ENCODE data around the gene RNF223. TPM values are rescaled to one million over a fixed set of nuclear protein-coding genes. Genes with fewer than 3 reads are reported as not detected.

RNF223 gene
- 3.2 and 3.4 TPM in 2 replicates for polyA plus RNA-seq (2013)

GRCh38 chr1:1073743-1074587, at the start of gene RNF223:
Gene RNF223, minus strand, starts transcription at chr1:1074306. Its CDS starts 1,740 bp downstream, at chr1:1072566.
- Histone ChIP-seq H2BK120ac (ENCODE audit: insufficient read depth, low read length, poor library complexity) (peak within 1 kb of the TSS; percentile 4), H3K4ac (ENCODE audit: low read depth, low read length) (peak within 1 kb of the TSS; percentile 35), H3K27me3 (ENCODE audit: insufficient read depth, low read length) (no peaks in the 10 kb centered on the region), H3K18ac (ENCODE audit: low read length) (peak within 1 kb of the TSS; percentile 28), H3K14ac (ENCODE audit: low read length) (peak within 1 kb of the TSS; percentile 41), H2AK5ac (ENCODE audit: low read length) (peak within 1 kb of the TSS; percentile 84), H4K91ac (ENCODE audit: low read depth, low read length) (peak within 1 kb of the TSS; percentile 80), H3K79me2 (ENCODE audit: control insufficient read depth, insufficient read depth, low read length, poor library complexity) (peaks cover 2% of the 10 kb centered on the region), H2BK5ac (ENCODE audit: low read depth, low read length, poor library complexity) (no peak within 1 kb of the TSS), H3K27ac (ENCODE audit: low read depth, low read length) (no peak within 1 kb of the TSS), H3K36me3 (ENCODE audit: control insufficient read depth in 1 of 2, insufficient read depth in 2 of 2, low read length in 2 of 2) (no peaks in the 10 kb centered on the region), H3K4me2 (ENCODE audit: low read length) (no peak within 1 kb of the TSS), H3K79me1 (ENCODE audit: low read length) (peaks cover 28% of the 10 kb centered on the region), H3K4me1 (ENCODE audit: control insufficient read depth in 1 of 2, insufficient read depth in 2 of 2, low read length in 2 of 2) (peaks cover 33 to 40% of the 10 kb centered on the region in 2 experiments), H4K8ac (ENCODE audit: low read depth, low read length) (peak within 1 kb of the TSS; percentile 54), H4K12ac (ENCODE audit: low read depth, low read length) (no peak within 1 kb of the TSS), H2AFZ (ENCODE audit: insufficient read depth, low read length, poor library complexity) (peak within 1 kb of the TSS; percentile 8), H3K4me3 (ENCODE audit: low read depth, low read length) (peak within 1 kb of the TSS; percentile 8), H2BK12ac (ENCODE audit: low read length) (peak within 1 kb of the TSS; percentile 72), H3K23ac (ENCODE audit: low read length) (no peak within 1 kb of the TSS), H3K9me3 (ENCODE audit: insufficient read depth, low read depth, low read length) (peaks cover 2% of the 10 kb centered on the region), H3K9ac (ENCODE audit: low read length) (no peak within 1 kb of the TSS)
- WGBS (ENCODE audit: extremely low coverage, insufficient coverage, insufficient read length), result no CpG with 5 or more reads among the region's 35 CpGs
- DNase-seq, result peak; percentile 98

GRCh38 chr1:1122981-1123480, 48.9 kb upstream of the RNF223 start:
- Histone ChIP-seq H4K12ac (ENCODE audit: low read depth, low read length) (no peak overlapping the region), H2BK120ac (ENCODE audit: insufficient read depth, low read length, poor library complexity) (no peak overlapping the region), H3K4me1 (ENCODE audit: control insufficient read depth in 1 of 2, insufficient read depth in 2 of 2, low read length in 2 of 2) (peaks cover 5 to 12% of the 10 kb centered on the region in 2 experiments), H3K36me3 (ENCODE audit: control insufficient read depth in 1 of 2, insufficient read depth in 2 of 2, low read length in 2 of 2) (no peaks in the 10 kb centered on the region), H2BK12ac (ENCODE audit: low read length) (no peak overlapping the region), H3K9ac (ENCODE audit: low read length) (no peak overlapping the region), H3K9me3 (ENCODE audit: insufficient read depth, low read depth, low read length) (peaks cover 15% of the 10 kb centered on the region), H3K23ac (ENCODE audit: low read length) (no peak overlapping the region), H2AK5ac (ENCODE audit: low read length) (no peak overlapping the region), H3K27ac (ENCODE audit: low read depth, low read length) (no peak overlapping the region), H3K79me1 (ENCODE audit: low read length) (no peaks in the 10 kb centered on the region), H4K8ac (ENCODE audit: low read depth, low read length) (no peak overlapping the region), H3K27me3 (ENCODE audit: insufficient read depth, low read length) (no peaks in the 10 kb centered on the region), H3K4me3 (ENCODE audit: low read depth, low read length) (no peak overlapping the region), H3K79me2 (ENCODE audit: control insufficient read depth, insufficient read depth, low read length, poor library complexity) (no peaks in the 10 kb centered on the region), H3K4me2 (ENCODE audit: low read length) (no peak overlapping the region), H4K91ac (ENCODE audit: low read depth, low read length) (no peak overlapping the region), H3K4ac (ENCODE audit: low read depth, low read length) (no peak overlapping the region), H3K18ac (ENCODE audit: low read length) (no peak overlapping the region), H3K14ac (ENCODE audit: low read length) (no peak overlapping the region), H2AFZ (ENCODE audit: insufficient read depth, low read length, poor library complexity) (no peak overlapping the region), H2BK5ac (ENCODE audit: low read depth, low read length, poor library complexity) (no peak overlapping the region)
- DNase-seq, result peak; percentile 98
- WGBS (ENCODE audit: extremely low coverage, insufficient coverage, insufficient read length), result no CpG with 5 or more reads among the region's 18 CpGs

- Histone ChIP-seq H2AFZ (ENCODE audit: insufficient read depth, low read length, poor library complexity) (no peak overlapping the region), H3K4me3 (ENCODE audit: low read depth, low read length) (no peak overlapping the region), H3K27ac (ENCODE audit: low read depth, low read length) (no peak overlapping the region), H4K12ac (ENCODE audit: low read depth, low read length) (peak overlapping the region; percentile 35), H3K4ac (ENCODE audit: low read depth, low read length) (no peak overlapping the region), H3K4me1 (ENCODE audit: control insufficient read depth in 1 of 2, insufficient read depth in 2 of 2, low read length in 2 of 2) (peaks cover 5 to 12% of the 10 kb centered on the region in 2 experiments), H3K9me3 (ENCODE audit: insufficient read depth, low read depth, low read length) (peaks cover 17% of the 10 kb centered on the region), H3K27me3 (ENCODE audit: insufficient read depth, low read length) (no peaks in the 10 kb centered on the region), H4K91ac (ENCODE audit: low read depth, low read length) (no peak overlapping the region), H2BK12ac (ENCODE audit: low read length) (no peak overlapping the region), H3K36me3 (ENCODE audit: control insufficient read depth in 1 of 2, insufficient read depth in 2 of 2, low read length in 2 of 2) (no peaks in the 10 kb centered on the region), H3K23ac (ENCODE audit: low read length) (no peak overlapping the region), H3K14ac (ENCODE audit: low read length) (no peak overlapping the region), H3K18ac (ENCODE audit: low read length) (no peak overlapping the region), H3K79me1 (ENCODE audit: low read length) (no peaks in the 10 kb centered on the region), H2BK120ac (ENCODE audit: insufficient read depth, low read length, poor library complexity) (no peak overlapping the region), H2BK5ac (ENCODE audit: low read depth, low read length, poor library complexity) (no peak overlapping the region), H3K9ac (ENCODE audit: low read length) (no peak overlapping the region), H2AK5ac (ENCODE audit: low read length) (no peak overlapping the region), H3K4me2 (ENCODE audit: low read length) (no peak overlapping the region), H4K8ac (ENCODE audit: low read depth, low read length) (no peak overlapping the region), H3K79me2 (ENCODE audit: control insufficient read depth, insufficient read depth, low read length, poor library complexity) (no peaks in the 10 kb centered on the region)
- WGBS (ENCODE audit: extremely low coverage, insufficient coverage, insufficient read length), result no CpG with 5 or more reads among the region's 39 CpGs
- DNase-seq, result peak; percentile 79 to 91
These were observed 48.1 kb upstream of the RNF223 start for GRCh38 chr1:1122078-1122811.

GRCh38 chr1:1121611-1122077, 47.5 kb upstream of the RNF223 start:
- H3K4me2 ChIP-seq (ENCODE audit: low read length), result no peak overlapping the region
- no peak overlapping the region for H3K14ac ChIP-seq (ENCODE audit: low read length)
- no peak overlapping the region for H4K8ac ChIP-seq (ENCODE audit: low read depth, low read length)
- H3K36me3 ChIP-seq (ENCODE audit: control insufficient read depth in 1 of 2, insufficient read depth in 2 of 2, low read length in 2 of 2), result no peaks in the 10 kb centered on the region
- peak overlapping the region; percentile 35 for H4K12ac ChIP-seq (ENCODE audit: low read depth, low read length)
- no peak overlapping the region for H2AFZ ChIP-seq (ENCODE audit: insufficient read depth, low read length, poor library complexity)
- no peak overlapping the region for H2AK5ac ChIP-seq (ENCODE audit: low read length)
- H3K9ac ChIP-seq (ENCODE audit: low read length), result no peak overlapping the region
- no peak overlapping the region for H2BK120ac ChIP-seq (ENCODE audit: insufficient read depth, low read length, poor library complexity)
- no peak overlapping the region for H2BK5ac ChIP-seq (ENCODE audit: low read depth, low read length, poor library complexity)
- peaks cover 17% of the 10 kb centered on the region for H3K9me3 ChIP-seq (ENCODE audit: insufficient read depth, low read depth, low read length)
- peaks cover 2% of the 10 kb centered on the region for H3K79me1 ChIP-seq (ENCODE audit: low read length)
- H4K91ac ChIP-seq (ENCODE audit: low read depth, low read length), result no peak overlapping the region
- no peak overlapping the region for H3K27ac ChIP-seq (ENCODE audit: low read depth, low read length)
- WGBS (ENCODE audit: extremely low coverage, insufficient coverage, insufficient read length), result no CpG with 5 or more reads among the region's 15 CpGs
- no peak overlapping the region for H3K4ac ChIP-seq (ENCODE audit: low read depth, low read length)
- H3K4me3 ChIP-seq (ENCODE audit: low read depth, low read length), result no peak overlapping the region
- H3K79me2 ChIP-seq (ENCODE audit: control insufficient read depth, insufficient read depth, low read length, poor library complexity), result no peaks in the 10 kb centered on the region
- no peak for DNase-seq
- no peak overlapping the region for H2BK12ac ChIP-seq (ENCODE audit: low read length)
- H3K27me3 ChIP-seq (ENCODE audit: insufficient read depth, low read length), result no peaks in the 10 kb centered on the region
- H3K4me1 ChIP-seq (ENCODE audit: control insufficient read depth in 1 of 2, insufficient read depth in 2 of 2, low read length in 2 of 2), result peaks cover 7 to 14% of the 10 kb centered on the region in 2 experiments
- H3K23ac ChIP-seq (ENCODE audit: low read length), result no peak overlapping the region
- no peak overlapping the region for H3K18ac ChIP-seq (ENCODE audit: low read length)
